ENCODE data around the gene KRTAP10-12. TPM values are rescaled to one million over a fixed set of nuclear protein-coding genes. Genes with fewer than 3 reads are reported as not detected.

KRTAP10-12 gene
- total and polyA plus RNA-seq, 2 of the 13 experiments (the other 11 are each of a cell fraction or from before 2014, with no cell fraction given) = not detected

DNA sequence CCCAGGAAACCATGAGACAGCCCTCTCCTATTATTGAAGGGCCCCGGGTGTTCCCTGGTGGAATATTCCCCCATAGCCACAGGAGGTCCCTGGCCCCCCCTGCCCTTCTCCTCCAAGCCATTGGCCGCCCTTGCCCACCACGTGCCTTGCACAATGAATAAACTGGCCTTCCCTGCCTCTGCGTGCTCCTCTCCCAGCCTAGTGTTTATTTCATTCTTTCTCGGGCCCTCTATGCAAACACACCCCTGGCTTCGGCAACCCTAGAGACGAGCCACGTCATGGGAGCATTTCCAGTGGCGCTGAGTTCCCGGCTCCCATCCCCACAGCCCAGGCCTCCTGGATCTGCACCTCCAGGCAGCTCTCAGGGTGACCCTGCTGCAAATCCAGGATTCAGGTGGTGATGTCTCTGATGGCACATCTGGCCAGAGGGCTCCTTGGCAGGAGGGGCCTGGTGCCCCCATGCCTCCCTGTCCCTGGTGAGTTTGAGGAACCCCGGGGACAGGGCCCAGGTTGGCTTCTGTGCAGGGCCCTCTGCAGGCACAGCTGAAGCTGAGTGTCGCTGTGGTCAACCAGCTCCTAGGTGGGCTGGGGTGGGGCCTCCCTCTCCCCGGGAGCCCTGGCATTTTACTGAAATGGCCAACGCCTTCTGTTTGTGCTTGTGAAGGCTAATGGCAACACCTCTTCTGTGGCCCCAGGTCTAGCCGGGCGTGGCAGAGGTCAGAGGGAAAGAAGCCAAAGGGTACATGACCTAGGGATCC, 6.2 kb downstream of the KRTAP10-12 start:
- no peaks in the 10 kb centered on the region for H3K9me3 ChIP-seq (ENCODE audit: low read length)
- FAIRE-seq (no peak), ATAC-seq (peak; percentile 63), DNase-seq (ENCODE audit: low spot score) (peak; percentile 55)
- in situ Hi-C loops (cut with HindIII; ENCODE audit: extremely low pct_ligation_motif_present, low pct_unique_long_range_greater_than_20kb) (no loop called here), intact Hi-C loops (cut with micrococcal nuclease; ENCODE audit: unreplicated experiment) (loop anchor here (5.0 kb wide), 1 partner anchor 34 kb away; no protein-coding TSS in a partner anchor)
- no peak overlapping the region for H2AFZ ChIP-seq (ENCODE audit: low read length)
- 10% methylated on average over 13 of the region's 16 CpGs for WGBS (ENCODE audit: low lambda C conversion rate)
- H3K79me2 ChIP-seq (ENCODE audit: insufficient read depth, low read length) = no peaks in the 10 kb centered on the region
- peaks cover 63% of the 10 kb centered on the region for H3K4me1 ChIP-seq (ENCODE audit: insufficient read depth, low read length)
- peak overlapping the region in 1 of 3 experiments; percentile 45; a peak in 1 of 6 replicates for H3K4me3 ChIP-seq (replicated peaks in 1 of 3; ENCODE audit: insufficient read depth in 1 of 3, low read depth in 2 of 3, low read length in 3 of 3)
- no TSS peak for BruUV-seq (replicated peaks)
- H4K20me1 ChIP-seq (ENCODE audit: insufficient read depth, low read length) = no peaks in the 10 kb centered on the region
- POLR2A ChIA-PET = no interaction called here
- no peak overlapping the region for H3K27ac ChIP-seq (ENCODE audit: extremely low read length, insufficient read depth, low read length)
- CTCF ChIA-PET (ENCODE audit: low intra/inter-chr PET ratio, low total read pairs) = no interaction called here
- peaks cover 3 to 23% of the 10 kb centered on the region in 2 experiments; a peak in 4 of 5 replicates for H3K27me3 ChIP-seq (ENCODE audit: control insufficient read depth in 1 of 2, insufficient read depth in 2 of 2, low read length in 2 of 2)
- no peaks in the 10 kb centered on the region for H3K36me3 ChIP-seq (replicated peaks in 1 of 2; ENCODE audit: control insufficient read depth in 1 of 2, insufficient read depth in 2 of 2, low read length in 2 of 2)
- no peak overlapping the region for H3K9ac ChIP-seq (ENCODE audit: insufficient read depth, low read depth, low read length)
- H3K4me2 ChIP-seq (ENCODE audit: low read depth, low read length) = peak overlapping the region; percentile 53
- TF ChIP-seq KLF16 (CRISPR knock-in tag; IDR thresholded peaks at IDR 0.05) = peak in 1 of 2 experiments; percentile 70; a peak in 2 of 4 replicates
- TF ChIP-seq, protein P1, sequence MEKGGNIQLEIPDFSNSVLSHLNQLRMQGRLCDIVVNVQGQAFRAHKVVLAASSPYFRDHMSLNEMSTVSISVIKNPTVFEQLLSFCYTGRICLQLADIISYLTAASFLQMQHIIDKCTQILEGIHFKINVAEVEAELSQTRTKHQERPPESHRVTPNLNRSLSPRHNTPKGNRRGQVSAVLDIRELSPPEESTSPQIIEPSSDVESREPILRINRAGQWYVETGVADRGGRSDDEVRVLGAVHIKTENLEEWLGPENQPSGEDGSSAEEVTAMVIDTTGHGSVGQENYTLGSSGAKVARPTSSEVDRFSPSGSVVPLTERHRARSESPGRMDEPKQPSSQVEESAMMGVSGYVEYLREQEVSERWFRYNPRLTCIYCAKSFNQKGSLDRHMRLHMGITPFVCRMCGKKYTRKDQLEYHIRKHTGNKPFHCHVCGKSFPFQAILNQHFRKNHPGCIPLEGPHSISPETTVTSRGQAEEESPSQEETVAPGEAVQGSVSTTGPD (CRISPR knock-in tag; IDR thresholded peaks at IDR 0.05) = no peak
- no peak for TF ChIP-seq ZNF143 (CRISPR knock-in tag; IDR thresholded peaks at IDR 0.05)
- TF ChIP-seq, protein P2, sequence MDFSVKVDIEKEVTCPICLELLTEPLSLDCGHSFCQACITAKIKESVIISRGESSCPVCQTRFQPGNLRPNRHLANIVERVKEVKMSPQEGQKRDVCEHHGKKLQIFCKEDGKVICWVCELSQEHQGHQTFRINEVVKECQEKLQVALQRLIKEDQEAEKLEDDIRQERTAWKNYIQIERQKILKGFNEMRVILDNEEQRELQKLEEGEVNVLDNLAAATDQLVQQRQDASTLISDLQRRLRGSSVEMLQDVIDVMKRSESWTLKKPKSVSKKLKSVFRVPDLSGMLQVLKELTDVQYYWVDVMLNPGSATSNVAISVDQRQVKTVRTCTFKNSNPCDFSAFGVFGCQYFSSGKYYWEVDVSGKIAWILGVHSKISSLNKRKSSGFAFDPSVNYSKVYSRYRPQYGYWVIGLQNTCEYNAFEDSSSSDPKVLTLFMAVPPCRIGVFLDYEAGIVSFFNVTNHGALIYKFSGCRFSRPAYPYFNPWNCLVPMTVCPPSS (IDR thresholded peaks at IDR 0.05) = no peak
- TF ChIP-seq, protein P3, sequence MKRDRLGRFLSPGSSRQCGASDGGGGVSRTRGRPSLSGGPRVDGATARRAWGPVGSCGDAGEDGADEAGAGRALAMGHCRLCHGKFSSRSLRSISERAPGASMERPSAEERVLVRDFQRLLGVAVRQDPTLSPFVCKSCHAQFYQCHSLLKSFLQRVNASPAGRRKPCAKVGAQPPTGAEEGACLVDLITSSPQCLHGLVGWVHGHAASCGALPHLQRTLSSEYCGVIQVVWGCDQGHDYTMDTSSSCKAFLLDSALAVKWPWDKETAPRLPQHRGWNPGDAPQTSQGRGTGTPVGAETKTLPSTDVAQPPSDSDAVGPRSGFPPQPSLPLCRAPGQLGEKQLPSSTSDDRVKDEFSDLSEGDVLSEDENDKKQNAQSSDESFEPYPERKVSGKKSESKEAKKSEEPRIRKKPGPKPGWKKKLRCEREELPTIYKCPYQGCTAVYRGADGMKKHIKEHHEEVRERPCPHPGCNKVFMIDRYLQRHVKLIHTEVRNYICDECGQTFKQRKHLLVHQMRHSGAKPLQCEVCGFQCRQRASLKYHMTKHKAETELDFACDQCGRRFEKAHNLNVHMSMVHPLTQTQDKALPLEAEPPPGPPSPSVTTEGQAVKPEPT (CRISPR knock-in tag; IDR thresholded peaks at IDR 0.05; ENCODE audit: low read depth) = 0 out of 2 replicates have a peak, but pooled peaks have one; percentile 35
- TF ChIP-seq NCOR1 (IDR thresholded peaks at IDR 0.05; ENCODE audit: borderline replicate concordance, low read length) = no peak
- 0 out of 2 replicates have a peak, but pooled peaks have one; percentile 13 for TF ChIP-seq ATF5 (CRISPR knock-in tag; IDR thresholded peaks at IDR 0.05; ENCODE audit: low read depth)
- no peak for TF ChIP-seq ARNT (IDR thresholded peaks at IDR 0.05)
- peak; percentile 66; the same call in 1 of the 2 replicates for TF ChIP-seq ZNF430 (CRISPR knock-in tag; IDR thresholded peaks at IDR 0.05)
- no peak for TF ChIP-seq GATAD1 (CRISPR knock-in tag; IDR thresholded peaks at IDR 0.05)
- peak; percentile 70 for TF ChIP-seq SAP130 (CRISPR knock-in tag; IDR thresholded peaks at IDR 0.05; ENCODE audit: low read depth)
- TF ChIP-seq, protein P4, sequence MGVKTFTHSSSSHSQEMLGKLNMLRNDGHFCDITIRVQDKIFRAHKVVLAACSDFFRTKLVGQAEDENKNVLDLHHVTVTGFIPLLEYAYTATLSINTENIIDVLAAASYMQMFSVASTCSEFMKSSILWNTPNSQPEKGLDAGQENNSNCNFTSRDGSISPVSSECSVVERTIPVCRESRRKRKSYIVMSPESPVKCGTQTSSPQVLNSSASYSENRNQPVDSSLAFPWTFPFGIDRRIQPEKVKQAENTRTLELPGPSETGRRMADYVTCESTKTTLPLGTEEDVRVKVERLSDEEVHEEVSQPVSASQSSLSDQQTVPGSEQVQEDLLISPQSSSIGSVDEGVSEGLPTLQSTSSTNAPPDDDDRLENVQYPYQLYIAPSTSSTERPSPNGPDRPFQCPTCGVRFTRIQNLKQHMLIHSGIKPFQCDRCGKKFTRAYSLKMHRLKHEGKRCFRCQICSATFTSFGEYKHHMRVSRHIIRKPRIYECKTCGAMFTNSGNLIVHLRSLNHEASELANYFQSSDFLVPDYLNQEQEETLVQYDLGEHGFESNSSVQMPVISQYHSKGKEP (CRISPR knock-in tag; IDR thresholded peaks at IDR 0.05) = no peak
- TF ChIP-seq ZNF614 (CRISPR knock-in tag; IDR thresholded peaks at IDR 0.05; ENCODE audit: borderline replicate concordance) = 0 out of 2 replicates have a peak, but pooled peaks have one; percentile 26
- TF ChIP-seq ZNF75D (CRISPR knock-in tag; IDR thresholded peaks at IDR 0.05; ENCODE audit: borderline replicate concordance) = no peak
- no peak for TF ChIP-seq AHR (CRISPR knock-in tag; IDR thresholded peaks at IDR 0.05)
- TF ChIP-seq CREB1 (IDR thresholded peaks at IDR 0.05) = peak; percentile 36
- TF ChIP-seq CREB1 (CRISPR knock-in tag; IDR thresholded peaks at IDR 0.05) = no peak
